Smooth muscle cell (in vitro differentiated cells): ENCODE data around the gene HARBI1. TPM values are rescaled to one million over a fixed set of nuclear protein-coding genes. Genes with fewer than 3 reads are reported as not detected.

Source experiments
- DNase-seq: peaks from one replicate; lab custom pipeline; 2025; ENCODE audit not compliant: unreplicated experiment; lab: John Stamatoyannopoulos, UW
- H2AFZ ChIP-seq: fragments of 200-600 bp; sonication (generic); 2 replicates; pipeline ENCODE4 v1.6.0; 2016; ENCODE audit warnings: antibody characterized with exemption, low read depth, mild to moderate bottlenecking
- H3F3A ChIP-seq: fragments of 200-600 bp; sonication (generic); 2 replicates; pipeline ENCODE4 v1.6.0; 2017; ENCODE audit warnings: antibody characterized with exemption, low read depth
- H3K27ac ChIP-seq: fragments of 200-600 bp; sonication (generic); 2 replicates; pipeline ENCODE4 v1.5.1; 2016; ENCODE audit warnings: low read depth, mild to moderate bottlenecking
- H3K27me3 ChIP-seq: fragments of 200-600 bp; sonication (generic); 2 replicates; pipeline ENCODE4 v1.6.1; 2016; ENCODE audit warnings: low read depth, mild to moderate bottlenecking
- H3K36me3 ChIP-seq: fragments of 200-600 bp; sonication (generic); 2 replicates; pipeline ENCODE4 v1.5.1; 2016; ENCODE audit warnings: low read depth
- H3K4me1 ChIP-seq: fragments of 200-600 bp; sonication (generic); 2 replicates; pipeline ENCODE4 v1.5.1; 2016; ENCODE audit warnings: low read depth
- H3K4me2 ChIP-seq: fragments of 200-600 bp; sonication (generic); 2 replicates; pipeline ENCODE4 v1.6.0; 2016; ENCODE audit warnings: mild to moderate bottlenecking
- H3K4me3 ChIP-seq: fragments of 200-600 bp; sonication (generic); 2 replicates; pipeline ENCODE4 v1.5.1; 2016; ENCODE audit warnings: mild to moderate bottlenecking
- H3K79me2 ChIP-seq: fragments of 200-600 bp; sonication (generic); 2 replicates; pipeline ENCODE4 v1.6.0; 2016; ENCODE audit warnings: low read depth, mild to moderate bottlenecking
- H3K9ac ChIP-seq: fragments of 200-600 bp; sonication (generic); 2 replicates; pipeline ENCODE4 v1.6.0; 2016; ENCODE audit warnings: low read depth
- H3K9me3 ChIP-seq: fragments of 200-600 bp; sonication (generic); replicated peaks from 2 replicates; pipeline ENCODE4 v1.5.1; 2016; ENCODE audit warnings: low read depth
- H4K20me1 ChIP-seq: fragments of 200-600 bp; sonication (generic); 2 replicates; pipeline ENCODE4 v1.6.0; 2016; ENCODE audit warnings: low read depth
- CTCF ChIP-seq: fragments of 200-600 bp; sonication (generic); IDR thresholded peaks from 2 replicates; pipeline ENCODE4 v1.5.1; 2017; ENCODE audit warnings: borderline replicate concordance, mild to moderate bottlenecking, antibody characterized with exemption; ENCODE audit not compliant: insufficient read depth, poor library complexity, severe bottlenecking
- WGBS: methylation state at CpG from one replicate; pipeline ENCODE4 v1.1.7; 2016; ENCODE audit warnings: low lambda C conversion rate; 5-methylcytosine and 5-hydroxymethylcytosine counted together
- polyA plus RNA-seq: library from polyadenylated mRNA; unstranded; fragments of >200 nt; fragmentation: Nextera tagmentation; extraction: Ambion mirVana; gene quantifications from 2 replicates; pipeline ENCODE4 v1.2.1, GENCODE V29; 2016
- total RNA-seq: library from RNA; depleted of rRNA; stranded (reverse); fragments of >200 nt; gene quantifications from 2 replicates; pipeline ENCODE4 v1.2.3, GENCODE V29; 2014

The HARBI1 gene
- total and polyA plus RNA-seq, 2 experiments from 2014 or later = 2.4 to 2.9 TPM

- no peaks in the 10 kb centered on the region for H3K27me3 ChIP-seq
- H3K9ac ChIP-seq = no peak overlapping the region
- no peak overlapping the region for H2AFZ ChIP-seq
- H3K4me2 ChIP-seq = no peak overlapping the region
- no peak overlapping the region for H3K4me3 ChIP-seq
- peaks cover 4% of the 10 kb centered on the region for H3K36me3 ChIP-seq
- WGBS = 96% methylated on average over 7 of the region's 7 CpGs
- H3K9me3 ChIP-seq = no peaks in the 10 kb centered on the region
- no peak overlapping the region for H3K27ac ChIP-seq
- no peak for DNase-seq
- H3K79me2 ChIP-seq = peaks cover 50% of the 10 kb centered on the region
- no peaks in the 10 kb centered on the region for H3F3A ChIP-seq
- H4K20me1 ChIP-seq = peaks cover 30% of the 10 kb centered on the region
- no peak for TF ChIP-seq CTCF
- no peaks in the 10 kb centered on the region for H3K4me1 ChIP-seq
Observed at GRCh38 chr11:46639197-46639839, 22.3 kb upstream of the HARBI1 start.

- no peak overlapping the region for H3K4me3 ChIP-seq
- WGBS = 97% methylated on average over 5 of the region's 5 CpGs
- H3K79me2 ChIP-seq = peaks cover 45% of the 10 kb centered on the region
- no peak for TF ChIP-seq CTCF
- H3K4me1 ChIP-seq = no peaks in the 10 kb centered on the region
- no peaks in the 10 kb centered on the region for H3F3A ChIP-seq
- H2AFZ ChIP-seq = no peak overlapping the region
- no peak overlapping the region for H3K9ac ChIP-seq
- no peak overlapping the region for H3K4me2 ChIP-seq
- no peak overlapping the region for H3K27ac ChIP-seq
- peaks cover 4% of the 10 kb centered on the region for H3K36me3 ChIP-seq
- no peak for DNase-seq
- peaks cover 23% of the 10 kb centered on the region for H4K20me1 ChIP-seq
- H3K9me3 ChIP-seq = no peaks in the 10 kb centered on the region
- H3K27me3 ChIP-seq = no peaks in the 10 kb centered on the region
Observed at GRCh38 chr11:46637546-46637945, 20.5 kb upstream of the HARBI1 start.

- Histone ChIP-seq H3K4me3 (no peak overlapping the region), H3K4me2 (no peak overlapping the region), H3K4me1 (no peaks in the 10 kb centered on the region), H2AFZ (no peak overlapping the region), H3F3A (no peaks in the 10 kb centered on the region), H4K20me1 (peaks cover 27% of the 10 kb centered on the region), H3K27me3 (no peaks in the 10 kb centered on the region), H3K79me2 (peaks cover 33% of the 10 kb centered on the region), H3K27ac (no peak overlapping the region), H3K9ac (no peak overlapping the region), H3K9me3 (no peaks in the 10 kb centered on the region), H3K36me3 (peaks cover 4% of the 10 kb centered on the region)
- DNase-seq = no peak
- WGBS = 93% methylated on average over 5 of the region's 5 CpGs
- TF ChIP-seq CTCF = no peak
Observed at GRCh38 chr11:46635557-46636139, 18.6 kb upstream of the HARBI1 start.
